SK-N-SH (cell line): ENCODE measurements around the gene SLC9A2. TPM values are rescaled to one million over a fixed set of nuclear protein-coding genes. Genes with fewer than 3 reads are reported as not detected.

Experiments
- CTCF ChIA-PET: fragments of 300-600, 350-600 bp; formaldehyde crosslinking; extraction: SDS; loops from one replicate; lab custom pipeline; 2021; lab: Yijun Ruan, JAX
- POLR2A ChIA-PET: fragments of 350-600 bp; sonication (Branson Sonifier 250); formaldehyde crosslinking; extraction: SDS; loops from one replicate; lab custom pipeline; 2020; ENCODE audit warnings: antibody characterized with exemption, inconsistent platforms; lab: Yijun Ruan, JAX
- DNase-seq: peaks from one replicate; pipeline ENCODE4 v3.0.0; 2012
- H2AFZ ChIP-seq: fragments of 200-600 bp; sonication (generic); 2 replicates; pipeline ENCODE4 v1.8.1; 2016; ENCODE audit warnings: antibody characterized with exemption, mild to moderate bottlenecking, low read depth
- H3F3A ChIP-seq: fragments of 200-600 bp; sonication (generic); replicated peaks from 2 replicates; pipeline ENCODE3; 2016; ENCODE audit warnings: antibody characterized with exemption, mild to moderate bottlenecking; ENCODE audit not compliant: insufficient read depth
- H3K27ac ChIP-seq, 2 experiments: fragments of 200-500 bp in 1 of 2; fragments of 200-600 bp in 1 of 2; sonication (Bioruptor generic) in 1 of 2; sonication (generic), shearing (Covaris generic) in 1 of 2; 2 replicates each; pipeline versions ENCODE4 v1.5.1 to v1.6.1; 2014 to 2016; ENCODE audit warnings: low read depth in 2 of 2, inconsistent platforms in 1 of 2, low read length in 1 of 2, mild to moderate bottlenecking in 1 of 2, mixed read lengths in 1 of 2
- H3K27me3 ChIP-seq: fragments of 200-600 bp; sonication (generic), shearing (Covaris generic); 2 replicates; pipeline ENCODE4 v1.6.1; 2016; ENCODE audit warnings: mixed run types; ENCODE audit not compliant: insufficient read depth
- H3K36me3 ChIP-seq, 2 experiments: fragments of 200-500 bp in 1 of 2; fragments of 200-600 bp in 1 of 2; sonication (Bioruptor generic) in 1 of 2; sonication (generic) in 1 of 2; replicated peaks in 1 of 2; 2 replicates each; pipeline versions ENCODE3 to v1.5.1; 2014 to 2016; ENCODE audit warnings: low read length in 1 of 2, mild to moderate bottlenecking in 1 of 2; ENCODE audit not compliant: insufficient read depth in 2 of 2, control insufficient read depth in 1 of 2
- H3K4me1 ChIP-seq, 2 experiments: fragments of 200-500 bp in 1 of 2; fragments of 200-600 bp in 1 of 2; sonication (Bioruptor generic) in 1 of 2; sonication (generic), shearing (Covaris generic) in 1 of 2; 2 replicates each; pipeline versions ENCODE4 v1.5.1 to v1.6.1; 2014 to 2016; ENCODE audit warnings: low read depth in 1 of 2, low read length in 1 of 2, mixed run types in 1 of 2; ENCODE audit not compliant: insufficient read depth in 2 of 2, control insufficient read depth in 1 of 2
- H3K4me2 ChIP-seq: fragments of 200-600 bp; sonication (generic), shearing (Covaris generic); 2 replicates; pipeline ENCODE4 v1.6.1; 2017; ENCODE audit warnings: mixed run types
- H3K4me3 ChIP-seq, 2 experiments: fragments of 200-500 bp in 1 of 2; fragments of 200-600 bp in 1 of 2; sonication (Bioruptor generic) in 1 of 2; sonication (generic), shearing (Covaris generic) in 1 of 2; 2 replicates each; pipeline versions ENCODE4 v1.5.1 to v1.8.1; 2014 to 2016; ENCODE audit warnings: low read depth in 2 of 2, inconsistent platforms in 1 of 2, low read length in 1 of 2, mild to moderate bottlenecking in 1 of 2, mixed read lengths in 1 of 2, moderate library complexity in 1 of 2
- H3K79me2 ChIP-seq: fragments of 200-600 bp; sonication (generic); 2 replicates; pipeline ENCODE4 v1.8.1; 2017; ENCODE audit warnings: mild to moderate bottlenecking; ENCODE audit not compliant: insufficient read depth
- H3K9ac ChIP-seq: fragments of 200-600 bp; sonication (generic); 2 replicates; pipeline ENCODE4 v1.6.1; 2017; ENCODE audit warnings: mixed run types
- H3K9me2 ChIP-seq: fragments of 200-600 bp; sonication (generic); 2 replicates; pipeline ENCODE4 v1.6.1; 2017; ENCODE audit warnings: mixed run types
- H3K9me3 ChIP-seq: fragments of 200-600 bp; sonication (generic); 2 replicates; pipeline ENCODE4 v1.6.1; 2017; ENCODE audit warnings: mixed run types, mild to moderate bottlenecking, moderate library complexity
- H4K20me1 ChIP-seq: fragments of 200-600 bp; sonication (generic); 2 replicates; pipeline ENCODE4 v1.6.1; 2017; ENCODE audit warnings: mild to moderate bottlenecking, mixed run types; ENCODE audit not compliant: insufficient read depth
- CHD2 ChIP-seq: fragments of 150-350 bp; IDR thresholded peaks from 2 replicates; pipeline ENCODE4 v1.6.1; 2018; ENCODE audit warnings: low read length; ENCODE audit not compliant: partially characterized antibody
- EP300 ChIP-seq, 2 experiments: IDR thresholded peaks; 2 replicates each; pipeline versions ENCODE4 v1.4.0 to v1.6.1; 2012; ENCODE audit warnings: borderline replicate concordance in 1 of 2, low read depth in 1 of 2, low read length in 1 of 2
- EZH2phosphoT487 ChIP-seq: fragments of 200-600 bp; sonication (generic); IDR thresholded peaks from 2 replicates; pipeline ENCODE4 v1.6.1; 2017; ENCODE audit warnings: low read depth, mixed run types, mild to moderate bottlenecking, antibody characterized with exemption, moderate library complexity, borderline replicate concordance
- FOSL2 ChIP-seq: IDR thresholded peaks from 2 replicates; pipeline ENCODE4 v1.4.0; 2012; ENCODE audit warnings: low read depth, mild to moderate bottlenecking, moderate library complexity, borderline replicate concordance
- GABPA ChIP-seq: IDR thresholded peaks from 2 replicates; pipeline ENCODE4 v1.4.0; 2012; ENCODE audit warnings: low read depth, mild to moderate bottlenecking
- JUND ChIP-seq: IDR thresholded peaks from 2 replicates; pipeline ENCODE4 v1.4.0; 2012
- RAD21 ChIP-seq: IDR thresholded peaks from 2 replicates; pipeline ENCODE4 v1.6.1; 2012; ENCODE audit warnings: mild to moderate bottlenecking, low read length
- SMC3 ChIP-seq: IDR thresholded peaks from 2 replicates; pipeline ENCODE4 v1.6.1; 2012; ENCODE audit warnings: low read depth, low read length, improper control_type of control experiment
- TAF1 ChIP-seq: IDR thresholded peaks from 2 replicates; pipeline ENCODE4 v1.6.1; 2012; ENCODE audit warnings: low read depth, mild to moderate bottlenecking, low read length, moderate library complexity, borderline replicate concordance
- TCF12 ChIP-seq: IDR thresholded peaks from 2 replicates; pipeline ENCODE4 v1.4.0; 2012
- TEAD4 ChIP-seq: IDR thresholded peaks from 2 replicates; pipeline ENCODE4 v1.4.0; 2012; ENCODE audit warnings: mild to moderate bottlenecking, borderline replicate concordance; ENCODE audit not compliant: insufficient read depth
- YY1 ChIP-seq: IDR thresholded peaks from 2 replicates; pipeline ENCODE4 v1.4.0; 2012; ENCODE audit warnings: low read depth, mild to moderate bottlenecking
- WGBS: methylation state at CpG from one replicate; pipeline ENCODE4 v1.1.6; 2017; ENCODE audit warnings: low lambda C conversion rate; 5-methylcytosine and 5-hydroxymethylcytosine counted together
- polyA plus RNA-seq, 3 experiments: library from polyadenylated mRNA; depleted of rRNA; stranded (reverse); fragments of >200 nt; gene quantifications; 2 replicates each; pipeline ENCODE4 v1.2.3, GENCODE V29; 2012
- TF ChIP-seq, protein P1 (sequence below): fragments of 150-350 bp; IDR thresholded peaks from 2 replicates; pipeline ENCODE4 v1.6.1; 2017; ENCODE audit warnings: antibody characterized with exemption, low read length, low read depth, borderline replicate concordance
- TF ChIP-seq, protein P2 (sequence below): IDR thresholded peaks from 2 replicates; pipeline ENCODE4 v1.4.0; 2012; ENCODE audit warnings: low read depth, borderline replicate concordance
- TF ChIP-seq, protein P3 (sequence below): IDR thresholded peaks from 2 replicates; pipeline ENCODE4 v1.4.0; 2012; ENCODE audit warnings: low read depth, borderline replicate concordance
- TF ChIP-seq, protein P4 (sequence below): IDR thresholded peaks from 2 replicates; pipeline ENCODE4; 2012

Gene SLC9A2, protein sequence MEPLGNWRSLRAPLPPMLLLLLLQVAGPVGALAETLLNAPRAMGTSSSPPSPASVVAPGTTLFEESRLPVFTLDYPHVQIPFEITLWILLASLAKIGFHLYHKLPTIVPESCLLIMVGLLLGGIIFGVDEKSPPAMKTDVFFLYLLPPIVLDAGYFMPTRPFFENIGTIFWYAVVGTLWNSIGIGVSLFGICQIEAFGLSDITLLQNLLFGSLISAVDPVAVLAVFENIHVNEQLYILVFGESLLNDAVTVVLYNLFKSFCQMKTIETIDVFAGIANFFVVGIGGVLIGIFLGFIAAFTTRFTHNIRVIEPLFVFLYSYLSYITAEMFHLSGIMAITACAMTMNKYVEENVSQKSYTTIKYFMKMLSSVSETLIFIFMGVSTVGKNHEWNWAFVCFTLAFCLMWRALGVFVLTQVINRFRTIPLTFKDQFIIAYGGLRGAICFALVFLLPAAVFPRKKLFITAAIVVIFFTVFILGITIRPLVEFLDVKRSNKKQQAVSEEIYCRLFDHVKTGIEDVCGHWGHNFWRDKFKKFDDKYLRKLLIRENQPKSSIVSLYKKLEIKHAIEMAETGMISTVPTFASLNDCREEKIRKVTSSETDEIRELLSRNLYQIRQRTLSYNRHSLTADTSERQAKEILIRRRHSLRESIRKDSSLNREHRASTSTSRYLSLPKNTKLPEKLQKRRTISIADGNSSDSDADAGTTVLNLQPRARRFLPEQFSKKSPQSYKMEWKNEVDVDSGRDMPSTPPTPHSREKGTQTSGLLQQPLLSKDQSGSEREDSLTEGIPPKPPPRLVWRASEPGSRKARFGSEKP
- polyA plus RNA-seq (2012; rRNA removed) = not detected in 2 replicates
- polyA plus RNA-seq (2012; cell fraction: cytosol; rRNA removed) = not detected in 2 replicates
- not detected in 2 replicates for polyA plus RNA-seq (2012; cell fraction: nucleus; rRNA removed)

DNA sequence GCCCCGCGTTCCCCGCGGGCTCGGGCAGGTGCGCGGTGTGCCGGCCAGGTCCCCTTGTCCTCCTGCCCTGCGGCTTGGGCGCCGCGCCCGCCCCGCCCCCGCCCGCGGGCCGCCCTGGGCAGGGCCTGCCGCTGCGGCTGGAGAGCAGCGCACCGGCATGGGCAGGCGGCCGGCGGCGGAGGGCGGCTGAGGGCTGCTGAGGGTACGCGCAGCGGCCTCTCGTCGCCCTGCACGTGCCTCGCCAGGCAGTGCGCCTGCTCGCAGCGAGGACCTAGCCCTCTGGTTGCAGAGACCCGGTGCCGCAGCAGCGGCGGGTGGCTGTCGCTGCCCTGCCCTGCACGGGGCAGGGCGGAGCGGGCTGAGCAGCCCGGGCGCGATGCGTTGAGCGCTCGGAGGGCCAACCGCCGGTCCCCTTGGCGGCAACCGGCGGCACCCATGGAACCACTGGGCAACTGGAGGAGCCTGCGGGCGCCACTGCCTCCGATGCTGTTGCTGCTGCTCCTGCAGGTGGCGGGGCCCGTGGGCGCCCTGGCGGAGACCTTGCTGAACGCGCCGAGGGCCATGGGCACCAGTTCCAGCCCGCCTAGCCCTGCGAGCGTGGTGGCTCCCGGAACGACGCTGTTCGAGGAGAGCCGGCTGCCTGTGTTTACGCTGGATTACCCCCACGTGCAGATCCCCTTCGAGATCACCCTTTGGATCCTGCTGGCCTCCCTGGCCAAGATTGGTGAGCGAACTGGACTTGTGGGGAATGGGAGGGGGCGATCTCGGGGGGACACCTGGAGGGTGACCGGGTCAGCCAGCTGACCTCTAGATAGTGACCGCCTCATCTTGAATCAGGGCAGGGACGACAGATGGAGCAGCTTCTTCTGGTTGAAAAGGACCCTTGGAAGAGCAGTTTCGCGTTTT lies at the start of gene SLC9A2:
SLC9A2 (plus strand) TSS at position 140 of the 906 bp plus-strand sequence; CDS start at position 436, 296 bp downstream.
- Histone ChIP-seq H3K79me2 (no peaks in the 10 kb centered on the region), H3K36me3 (no peaks in the 10 kb centered on the region), H3K9me3 (no peaks in the 10 kb centered on the region), H3F3A (no peaks in the 10 kb centered on the region), H3K4me3 (peak within 1 kb of the TSS in 1 of 2 experiments; percentile 49; a peak in 1 of 4 replicates), H2AFZ (0 out of 2 replicates have a peak within 1 kb of the TSS, but pooled peaks have one; percentile 16), H3K9me2 (no peaks in the 10 kb centered on the region), H3K27ac (no peak within 1 kb of the TSS), H4K20me1 (no peaks in the 10 kb centered on the region), H3K9ac (no peak within 1 kb of the TSS), H3K27me3 (peaks cover 67% of the 10 kb centered on the region), H3K4me2 (peak within 1 kb of the TSS; percentile 73), H3K4me1 (no peaks in the 10 kb centered on the region; a peak in 1 of 4 replicates)
- CTCF ChIA-PET = no interaction called here
- 13% methylated on average over 2 of the region's 85 CpGs for WGBS
- POLR2A ChIA-PET = no interaction called here
- no peak for TF ChIP-seq SMC3
- no peak for TF ChIP-seq EP300 (IDR thresholded peaks at IDR 0.05; ENCODE audit: borderline replicate concordance in 1 of 2, low read depth in 1 of 2, low read length in 1 of 2)
- TF ChIP-seq FOSL2 = no peak
- TF ChIP-seq CHD2 = no peak
- TF ChIP-seq GABPA = no peak
- no peak for TF ChIP-seq JUND
- TF ChIP-seq YY1 = no peak
- TF ChIP-seq EZH2phosphoT487 = no peak
- TF ChIP-seq, protein P1, sequence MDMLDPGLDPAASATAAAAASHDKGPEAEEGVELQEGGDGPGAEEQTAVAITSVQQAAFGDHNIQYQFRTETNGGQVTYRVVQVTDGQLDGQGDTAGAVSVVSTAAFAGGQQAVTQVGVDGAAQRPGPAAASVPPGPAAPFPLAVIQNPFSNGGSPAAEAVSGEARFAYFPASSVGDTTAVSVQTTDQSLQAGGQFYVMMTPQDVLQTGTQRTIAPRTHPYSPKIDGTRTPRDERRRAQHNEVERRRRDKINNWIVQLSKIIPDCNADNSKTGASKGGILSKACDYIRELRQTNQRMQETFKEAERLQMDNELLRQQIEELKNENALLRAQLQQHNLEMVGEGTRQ = no peak
- TF ChIP-seq RAD21 = no peak
- DNase-seq = peak; percentile 33

DNA sequence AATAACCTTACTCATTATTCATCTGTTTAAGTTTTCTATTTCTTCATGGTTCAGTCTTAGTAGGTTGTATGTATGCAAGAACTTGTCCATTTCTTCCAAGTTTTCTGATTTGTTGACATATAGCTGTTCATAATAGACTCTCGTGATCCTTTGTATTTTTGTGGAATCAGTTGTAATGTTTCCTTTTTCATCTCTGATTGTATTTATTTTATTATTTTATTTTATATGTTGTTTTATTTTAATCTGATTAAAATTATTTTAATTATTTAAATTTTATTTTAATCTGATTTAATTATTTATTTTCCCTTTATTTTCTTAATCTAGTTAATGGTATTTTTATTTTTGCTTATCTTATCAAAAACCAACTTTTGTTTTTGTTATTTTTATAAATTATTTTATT lies 43.5 kb upstream of the SLC9A2 start:
- no peaks in the 10 kb centered on the region for H3K36me3 ChIP-seq
- no peaks in the 10 kb centered on the region for H3K9me3 ChIP-seq
- no peak for DNase-seq
- H3F3A ChIP-seq = no peaks in the 10 kb centered on the region
- H3K27ac ChIP-seq = no peak overlapping the region
- no peak overlapping the region for H3K9ac ChIP-seq
- H3K9me2 ChIP-seq = no peaks in the 10 kb centered on the region
- 41% methylated on average over 1 of the region's 1 CpG for WGBS
- no peak overlapping the region for H3K4me3 ChIP-seq
- H3K27me3 ChIP-seq = no peaks in the 10 kb centered on the region; the same call in 1 of the 2 replicates
- ChIA-PET POLR2A (no interaction called here), CTCF (interaction anchor here (1.0 kb wide), 1 partner anchor 230 kb away, joined by 4 read pairs; no protein-coding TSS in a partner anchor)
- TF ChIP-seq, protein P2, sequence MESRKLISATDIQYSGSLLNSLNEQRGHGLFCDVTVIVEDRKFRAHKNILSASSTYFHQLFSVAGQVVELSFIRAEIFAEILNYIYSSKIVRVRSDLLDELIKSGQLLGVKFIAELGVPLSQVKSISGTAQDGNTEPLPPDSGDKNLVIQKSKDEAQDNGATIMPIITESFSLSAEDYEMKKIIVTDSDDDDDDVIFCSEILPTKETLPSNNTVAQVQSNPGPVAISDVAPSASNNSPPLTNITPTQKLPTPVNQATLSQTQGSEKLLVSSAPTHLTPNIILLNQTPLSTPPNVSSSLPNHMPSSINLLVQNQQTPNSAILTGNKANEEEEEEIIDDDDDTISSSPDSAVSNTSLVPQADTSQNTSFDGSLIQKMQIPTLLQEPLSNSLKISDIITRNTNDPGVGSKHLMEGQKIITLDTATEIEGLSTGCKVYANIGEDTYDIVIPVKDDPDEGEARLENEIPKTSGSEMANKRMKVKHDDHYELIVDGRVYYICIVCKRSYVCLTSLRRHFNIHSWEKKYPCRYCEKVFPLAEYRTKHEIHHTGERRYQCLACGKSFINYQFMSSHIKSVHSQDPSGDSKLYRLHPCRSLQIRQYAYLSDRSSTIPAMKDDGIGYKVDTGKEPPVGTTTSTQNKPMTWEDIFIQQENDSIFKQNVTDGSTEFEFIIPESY = no peak
- TF ChIP-seq TCF12 (no peak), TAF1 (no peak), CHD2 (no peak), TEAD4 (no peak)
- TF ChIP-seq, protein P3, sequence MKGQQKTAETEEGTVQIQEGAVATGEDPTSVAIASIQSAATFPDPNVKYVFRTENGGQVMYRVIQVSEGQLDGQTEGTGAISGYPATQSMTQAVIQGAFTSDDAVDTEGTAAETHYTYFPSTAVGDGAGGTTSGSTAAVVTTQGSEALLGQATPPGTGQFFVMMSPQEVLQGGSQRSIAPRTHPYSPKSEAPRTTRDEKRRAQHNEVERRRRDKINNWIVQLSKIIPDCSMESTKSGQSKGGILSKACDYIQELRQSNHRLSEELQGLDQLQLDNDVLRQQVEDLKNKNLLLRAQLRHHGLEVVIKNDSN = no peak
- TF ChIP-seq, protein P4, sequence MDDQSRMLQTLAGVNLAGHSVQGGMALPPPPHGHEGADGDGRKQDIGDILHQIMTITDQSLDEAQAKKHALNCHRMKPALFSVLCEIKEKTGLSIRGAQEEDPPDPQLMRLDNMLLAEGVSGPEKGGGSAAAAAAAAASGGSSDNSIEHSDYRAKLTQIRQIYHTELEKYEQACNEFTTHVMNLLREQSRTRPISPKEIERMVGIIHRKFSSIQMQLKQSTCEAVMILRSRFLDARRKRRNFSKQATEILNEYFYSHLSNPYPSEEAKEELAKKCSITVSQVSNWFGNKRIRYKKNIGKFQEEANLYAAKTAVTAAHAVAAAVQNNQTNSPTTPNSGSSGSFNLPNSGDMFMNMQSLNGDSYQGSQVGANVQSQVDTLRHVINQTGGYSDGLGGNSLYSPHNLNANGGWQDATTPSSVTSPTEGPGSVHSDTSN = no peak
- no peaks in the 10 kb centered on the region for H3K79me2 ChIP-seq
- H4K20me1 ChIP-seq = no peaks in the 10 kb centered on the region
- no peaks in the 10 kb centered on the region for H3K4me1 ChIP-seq
- no peak overlapping the region for H3K4me2 ChIP-seq
- H2AFZ ChIP-seq = no peak overlapping the region
